KOPT-K1 (cell line): ENCODE results near the gene MAN2A1.

Experiments used
- H3K27ac ChIP-seq: fragments of 200-600 bp; sonication (generic); 2 replicates; pipeline ENCODE4 v1.5.1; 2016; ENCODE audit warnings: antibody characterized with exemption, mild to moderate bottlenecking, low read depth, low read length; ENCODE audit not compliant: poor library complexity, severe bottlenecking
- H3K36me3 ChIP-seq: fragments of 200-600 bp; sonication (generic); 2 replicates; pipeline ENCODE4 v1.5.1; 2017; ENCODE audit warnings: antibody characterized with exemption, mild to moderate bottlenecking, low read length, moderate library complexity; ENCODE audit not compliant: insufficient read depth
- H3K9me3 ChIP-seq: fragments of 200-600 bp; sonication (generic); 2 replicates; pipeline ENCODE4 v1.5.1; 2017; ENCODE audit warnings: antibody characterized with exemption, low read length, mild to moderate bottlenecking; ENCODE audit not compliant: insufficient read depth, poor library complexity, severe bottlenecking

The MAN2A1 gene

GRCh38 chr5:109709225-109709624 lies 19.5 kb downstream of the MAN2A1 start:
- Histone ChIP-seq H3K27ac (no peak overlapping the region), H3K9me3 (no peaks in the 10 kb centered on the region), H3K36me3 (peaks cover 20% of the 10 kb centered on the region; the same call in 1 of the 2 replicates)

- Histone ChIP-seq H3K27ac (no peak overlapping the region), H3K36me3 (peaks cover 28% of the 10 kb centered on the region), H3K9me3 (no peaks in the 10 kb centered on the region)
Observed at GRCh38 chr5:109711673-109712072, 21.9 kb downstream of the MAN2A1 start.

GRCh38 chr5:109713453-109713852 lies 23.7 kb downstream of the MAN2A1 start:
- no peak overlapping the region for H3K27ac ChIP-seq
- no peaks in the 10 kb centered on the region for H3K9me3 ChIP-seq
- peaks cover 39% of the 10 kb centered on the region for H3K36me3 ChIP-seq

- Histone ChIP-seq H3K27ac (no peak overlapping the region), H3K36me3 (peaks cover 48% of the 10 kb centered on the region)
Observed at GRCh38 chr5:109714592-109714991, 24.9 kb downstream of the MAN2A1 start.

GRCh38 chr5:109718216-109718615 lies 28.5 kb downstream of the MAN2A1 start:
- Histone ChIP-seq H3K9me3 (no peaks in the 10 kb centered on the region), H3K27ac (no peak overlapping the region), H3K36me3 (peaks cover 67% of the 10 kb centered on the region)

More at GRCh38 chr5:109714592-109714991, 24.9 kb downstream of the MAN2A1 start:
- no peaks in the 10 kb centered on the region for H3K9me3 ChIP-seq

- Histone ChIP-seq H3K27ac (no peak overlapping the region), H3K36me3 (peaks cover 67% of the 10 kb centered on the region), H3K9me3 (no peaks in the 10 kb centered on the region)
Observed at GRCh38 chr5:109718632-109719031, 28.9 kb downstream of the MAN2A1 start.

GRCh38 chr5:109719978-109720377 lies 30.3 kb downstream of the MAN2A1 start:
- Histone ChIP-seq H3K9me3 (no peaks in the 10 kb centered on the region), H3K27ac (no peak overlapping the region), H3K36me3 (peaks cover 65% of the 10 kb centered on the region)

- no peaks in the 10 kb centered on the region for H3K9me3 ChIP-seq
- no peak overlapping the region for H3K27ac ChIP-seq
- peaks cover 71% of the 10 kb centered on the region for H3K36me3 ChIP-seq
Observed at GRCh38 chr5:109721741-109722140, 32.0 kb downstream of the MAN2A1 start.

GRCh38 chr5:109723606-109724005 lies 33.9 kb downstream of the MAN2A1 start:
- H3K27ac ChIP-seq: no peak overlapping the region

GRCh38 chr5:109725135-109725534 lies 35.4 kb downstream of the MAN2A1 start:
- H3K27ac ChIP-seq: no peak overlapping the region
- peaks cover 69% of the 10 kb centered on the region for H3K36me3 ChIP-seq
- no peaks in the 10 kb centered on the region for H3K9me3 ChIP-seq

More at GRCh38 chr5:109723606-109724005, 33.9 kb downstream of the MAN2A1 start:
- peaks cover 70% of the 10 kb centered on the region for H3K36me3 ChIP-seq
- no peaks in the 10 kb centered on the region for H3K9me3 ChIP-seq

GRCh38 chr5:109739741-109740728 lies 50.3 kb downstream of the MAN2A1 start:
- Histone ChIP-seq H3K9me3 (no peaks in the 10 kb centered on the region), H3K27ac (no peak overlapping the region), H3K36me3 (peaks cover 60% of the 10 kb centered on the region)

GRCh38 chr5:109740966-109741365 lies 51.2 kb downstream of the MAN2A1 start:
- H3K36me3 ChIP-seq: peaks cover 60% of the 10 kb centered on the region
- H3K9me3 ChIP-seq: no peaks in the 10 kb centered on the region
- H3K27ac ChIP-seq: no peak overlapping the region

- Histone ChIP-seq H3K36me3 (peaks cover 60% of the 10 kb centered on the region), H3K9me3 (no peaks in the 10 kb centered on the region), H3K27ac (no peak overlapping the region)
Observed at GRCh38 chr5:109741390-109741789, 51.7 kb downstream of the MAN2A1 start.

GRCh38 chr5:109743041-109743531 lies 53.4 kb downstream of the MAN2A1 start:
- H3K36me3 ChIP-seq: peaks cover 52% of the 10 kb centered on the region
- H3K9me3 ChIP-seq: no peaks in the 10 kb centered on the region
- no peak overlapping the region for H3K27ac ChIP-seq

- Histone ChIP-seq H3K27ac (no peak overlapping the region), H3K36me3 (peaks cover 45% of the 10 kb centered on the region)
Observed at GRCh38 chr5:109743770-109744212, 54.1 kb downstream of the MAN2A1 start.

More at GRCh38 chr5:109743770-109744212, 54.1 kb downstream of the MAN2A1 start:
- no peaks in the 10 kb centered on the region for H3K9me3 ChIP-seq
